IMR-90 (cell line): ENCODE measurements around the gene DYNLRB1. TPM values are rescaled to one million over a fixed set of nuclear protein-coding genes. Genes with fewer than 3 reads are reported as not detected.
A peak's percentile ranks its signal among the peaks of the same experiment; 100 is the strongest.

Source experiments
- ATAC-seq: fragments of 200-7000 bp; cut with Tn5 transposase; 2 replicates; pipeline ENCODE4 v1.9.1; 2020; ENCODE audit warnings: low read depth, mild to moderate bottlenecking, moderate library complexity
- BruUV-seq: library from RNA; stranded (reverse); fragments of 400-500 nt; replicated peaks from 2 replicates; lab custom pipeline; 2021; lab: Mats Ljungman, UMichigan
- CTCF ChIA-PET: fragments of 300-600 bp; formaldehyde crosslinking; extraction: SDS; loops from one replicate; lab custom pipeline; 2021; ENCODE audit warnings: antibody characterized with exemption; lab: Yijun Ruan, JAX
- POLR2A ChIA-PET: fragments of 300-600 bp; sonication (Branson Sonifier 250); formaldehyde crosslinking; loops from one replicate; lab custom pipeline; 2022; ENCODE audit warnings: antibody characterized with exemption; ENCODE audit not compliant: unreplicated experiment; lab: Charles Lee
- DNase-seq: peaks from one replicate; pipeline ENCODE4 v3.0.0; 2013
- H2AFZ ChIP-seq: replicated peaks from 2 replicates; pipeline ENCODE3; 2013; ENCODE audit warnings: low read length, mild to moderate bottlenecking; ENCODE audit not compliant: poor library complexity
- H2AK5ac ChIP-seq: 2 replicates; pipeline ENCODE4 v1.6.1; 2013; ENCODE audit warnings: low read depth, low read length, inconsistent platforms
- H2AK9ac ChIP-seq: replicated peaks from 2 replicates; pipeline ENCODE3; 2013; ENCODE audit warnings: mild to moderate bottlenecking, low read depth, low read length, moderate library complexity; ENCODE audit not compliant: poor library complexity
- H2BK120ac ChIP-seq: 2 replicates; pipeline ENCODE4 v1.6.1; 2013; ENCODE audit warnings: low read depth, low read length, inconsistent platforms
- H2BK15ac ChIP-seq: 3 replicates; pipeline ENCODE4 v1.6.1; 2013; ENCODE audit warnings: low read depth, low read length, inconsistent platforms
- H2BK20ac ChIP-seq: 2 replicates; pipeline ENCODE4 v1.6.1; 2013; ENCODE audit warnings: low read depth, mild to moderate bottlenecking, inconsistent platforms, low read length, moderate library complexity
- H2BK5ac ChIP-seq: 2 replicates; pipeline ENCODE4 v1.6.1; 2013; ENCODE audit warnings: mild to moderate bottlenecking, low read depth, low read length, inconsistent platforms; ENCODE audit not compliant: poor library complexity, severe bottlenecking
- H3K14ac ChIP-seq: replicated peaks from 2 replicates; pipeline ENCODE4 v1.6.1; 2013; ENCODE audit warnings: low read depth, low read length, inconsistent platforms
- H3K18ac ChIP-seq: 2 replicates; pipeline ENCODE4 v1.6.1; 2013; ENCODE audit warnings: low read depth, low read length, control low read depth
- H3K23ac ChIP-seq: 2 replicates; pipeline ENCODE4 v1.6.1; 2013; ENCODE audit warnings: low read depth, low read length, inconsistent platforms
- H3K27ac ChIP-seq: 2 replicates; pipeline ENCODE4 v1.5.1; 2013; ENCODE audit warnings: mild to moderate bottlenecking, control low read depth, low read length; ENCODE audit not compliant: insufficient read depth
- H3K27me3 ChIP-seq: 2 replicates; pipeline ENCODE4 v1.6.1; 2013; ENCODE audit warnings: low read length; ENCODE audit not compliant: control insufficient read depth, insufficient read depth
- H3K36me3 ChIP-seq: 2 replicates; pipeline ENCODE4 v1.6.1; 2013; ENCODE audit warnings: low read length, mixed read lengths; ENCODE audit not compliant: control insufficient read depth, insufficient read depth
- H3K4ac ChIP-seq: 2 replicates; pipeline ENCODE4 v1.6.1; 2013; ENCODE audit warnings: low read depth, low read length, inconsistent platforms
- H3K4me1 ChIP-seq: 2 replicates; pipeline ENCODE4 v1.6.1; 2013; ENCODE audit warnings: low read length, mixed read lengths; ENCODE audit not compliant: control insufficient read depth, insufficient read depth
- H3K4me2 ChIP-seq: 2 replicates; pipeline ENCODE4 v1.6.1; 2013; ENCODE audit warnings: low read depth, mild to moderate bottlenecking, control low read depth, low read length, moderate library complexity
- H3K4me3 ChIP-seq: 2 replicates; pipeline ENCODE4 v1.5.1; 2013; ENCODE audit warnings: low read depth, mild to moderate bottlenecking, control low read depth, low read length, moderate library complexity; ENCODE audit not compliant: insufficient read depth
- H3K56ac ChIP-seq: 2 replicates; pipeline ENCODE4 v1.6.1; 2013; ENCODE audit warnings: low read length, inconsistent platforms; ENCODE audit not compliant: insufficient read depth; ENCODE audit errors: extremely low read depth
- H3K79me1 ChIP-seq, 2 experiments: 2 replicates each; pipeline ENCODE4 v1.6.1; 2013; ENCODE audit warnings: low read length in 2 of 2, inconsistent platforms in 1 of 2, low read depth in 1 of 2
- H3K9ac ChIP-seq: 2 replicates; pipeline ENCODE4 v1.6.1; 2013; ENCODE audit warnings: low read depth, low read length, control low read depth
- H3K9me1 ChIP-seq: 2 replicates; pipeline ENCODE4 v1.6.1; 2013; ENCODE audit warnings: low read length, inconsistent platforms; ENCODE audit not compliant: insufficient read depth
- H3K9me3 ChIP-seq: 2 replicates; pipeline ENCODE4 v1.6.1; 2013; ENCODE audit warnings: low read length; ENCODE audit not compliant: control insufficient read depth, insufficient read depth
- H4K20me1 ChIP-seq: 2 replicates; pipeline ENCODE4 v1.6.1; 2013; ENCODE audit warnings: low read length, inconsistent platforms; ENCODE audit not compliant: insufficient read depth
- H4K5ac ChIP-seq: 2 replicates; pipeline ENCODE4 v1.6.1; 2013; ENCODE audit warnings: mild to moderate bottlenecking, low read depth, low read length, control low read depth
- H4K8ac ChIP-seq, 2 experiments: 2 replicates each; pipeline ENCODE4 v1.6.1; 2013; ENCODE audit warnings: low read depth in 2 of 2, low read length in 2 of 2, control low read depth in 1 of 2, inconsistent platforms in 1 of 2
- H4K91ac ChIP-seq: 2 replicates; pipeline ENCODE4 v1.6.1; 2013; ENCODE audit warnings: low read depth, low read length, inconsistent platforms; ENCODE audit not compliant: insufficient read depth
- BHLHE40 ChIP-seq: fragments of 150-350 bp; IDR thresholded peaks from 2 replicates; pipeline ENCODE4 v1.6.1; 2016; ENCODE audit warnings: mild to moderate bottlenecking, low read depth, low read length
- CEBPB ChIP-seq: IDR thresholded peaks from 2 replicates; pipeline ENCODE4 v1.6.1; 2012; ENCODE audit warnings: low read depth, low read length, improper control_type of control experiment
- CHD1 ChIP-seq: IDR thresholded peaks from 2 replicates; pipeline ENCODE4 v1.6.1; 2012; ENCODE audit warnings: low read depth, low read length, improper control_type of control experiment
- NFE2L2 ChIP-seq: fragments of 150-350 bp; IDR thresholded peaks from 2 replicates; pipeline ENCODE4 v1.6.1; 2016; ENCODE audit warnings: low read depth, mild to moderate bottlenecking, low read length
- RAD21 ChIP-seq: IDR thresholded peaks from 2 replicates; pipeline ENCODE4 v1.6.1; 2012; ENCODE audit warnings: low read length, improper control_type of control experiment
- RFX5 ChIP-seq: IDR thresholded peaks from 2 replicates; pipeline ENCODE4 v1.8.0; 2012; ENCODE audit warnings: low read depth, mild to moderate bottlenecking, low read length, moderate library complexity
- SMC3 ChIP-seq: fragments of 150-350 bp; IDR thresholded peaks from 2 replicates; pipeline ENCODE4 v1.6.1; 2016; ENCODE audit warnings: low read depth, mild to moderate bottlenecking, antibody characterized with exemption, low read length, moderate library complexity
- USF2 ChIP-seq: fragments of 150-350 bp; IDR thresholded peaks from 2 replicates; pipeline ENCODE4 v1.6.1; 2017; ENCODE audit warnings: mild to moderate bottlenecking, antibody characterized with exemption, low read length, low read depth
- WGBS, 2 experiments: methylation state at CpG; one replicate each; pipeline versions ENCODE4 v1.1.5 to v1.1.7; 2013; ENCODE audit warnings: missing lambda C conversion rate in 2 of 2; ENCODE audit not compliant: insufficient read length in 1 of 2; ENCODE audit errors: extremely low coverage in 2 of 2; 5-methylcytosine and 5-hydroxymethylcytosine counted together
- dilution Hi-C: fragments of 300-500 bp; cut with HindIII; formaldehyde crosslinking; loops from one replicate; pipeline ENCODE4 v1.14.3; 2018; ENCODE audit warnings: low sequenced_read_pairs; ENCODE audit not compliant: unreplicated experiment
- in situ Hi-C: fragments of 300-500 bp; cut with MboI; formaldehyde crosslinking; loops from 3 replicates; pipeline ENCODE4 v1.14.3; 2019; ENCODE audit warnings: low sequenced_read_pairs, inconsistent platforms, mixed read lengths
- intact Hi-C: fragments of 100-400 bp; cut with micrococcal nuclease; formaldehyde crosslinking; loops from 2 replicates; pipeline ENCODE4 v1.10.0; 2022
- polyA plus RNA-seq, 3 experiments: library from polyadenylated mRNA; depleted of rRNA; stranded (reverse); fragments of >200 nt; gene quantifications; 2 replicates each; pipeline ENCODE4 v1.2.3, GENCODE V29; 2012; ENCODE audit warnings: low replicate concordance in 1 of 3
- total RNA-seq: library from RNA; depleted of rRNA; stranded (reverse); fragments of >200 nt; gene quantifications from 2 replicates; pipeline ENCODE4 v1.2.3, GENCODE V29; 2012
- TF ChIP-seq, protein P1 (sequence below): conservative IDR thresholded peaks from 2 replicates; pipeline ENCODE4 v1.5.1; 2012; ENCODE audit warnings: mild to moderate bottlenecking, low read depth, low read length, improper control_type of control experiment

The DYNLRB1 gene
- total and polyA plus RNA-seq, 2 of the 4 experiments (the other 2 are of a cell fraction) = 82.4 to 380 TPM

DNA sequence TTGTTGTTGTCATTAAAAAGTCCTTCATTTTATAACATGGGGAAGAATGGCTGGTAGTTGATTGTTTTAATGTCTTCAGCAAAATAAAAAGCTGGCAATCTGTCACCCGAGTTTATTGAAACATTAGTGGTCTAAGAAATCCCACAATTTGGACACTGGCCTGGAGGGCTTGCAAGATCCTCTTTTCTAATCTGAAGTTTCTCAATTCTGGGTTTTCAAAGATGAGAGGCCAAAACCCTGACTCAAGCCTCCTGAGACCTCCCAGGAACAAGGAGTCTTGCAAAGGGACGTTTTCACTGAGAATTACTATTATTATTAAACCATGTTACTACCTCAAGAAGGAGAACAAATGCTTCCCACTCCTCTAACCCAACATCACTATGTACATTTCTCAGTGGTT lies 61.8 kb downstream of the DYNLRB1 start:
- no peaks in the 10 kb centered on the region; a peak in 1 of 4 replicates for H3K79me1 ChIP-seq
- no CpG with 5 or more reads among the region's 2 CpGs for WGBS, 2 experiments
- H2BK5ac ChIP-seq = no peak overlapping the region
- H3K18ac ChIP-seq = no peak overlapping the region
- H2AK5ac ChIP-seq = no peak overlapping the region
- H4K20me1 ChIP-seq = no peaks in the 10 kb centered on the region
- H3K36me3 ChIP-seq = 0 out of 2 replicates have a peak, but pooled peaks cover 1% of the 10 kb centered on the region
- peak; percentile 39 for DNase-seq
- H3K4me3 ChIP-seq = no peak overlapping the region
- no peak for ATAC-seq
- H3K9me1 ChIP-seq = peaks cover 18% of the 10 kb centered on the region
- intact Hi-C loops = loop anchor here (10.0 kb wide), 1 partner anchor 387 kb away; no protein-coding TSS in a partner anchor
- no peak overlapping the region for H3K56ac ChIP-seq
- no peak for TF ChIP-seq RFX5
- TF ChIP-seq RAD21 = no peak
- no peak for TF ChIP-seq SMC3
- TF ChIP-seq USF2 = no peak
- TF ChIP-seq NFE2L2 = no peak
- TF ChIP-seq CEBPB = no peak
- TF ChIP-seq, protein P1, sequence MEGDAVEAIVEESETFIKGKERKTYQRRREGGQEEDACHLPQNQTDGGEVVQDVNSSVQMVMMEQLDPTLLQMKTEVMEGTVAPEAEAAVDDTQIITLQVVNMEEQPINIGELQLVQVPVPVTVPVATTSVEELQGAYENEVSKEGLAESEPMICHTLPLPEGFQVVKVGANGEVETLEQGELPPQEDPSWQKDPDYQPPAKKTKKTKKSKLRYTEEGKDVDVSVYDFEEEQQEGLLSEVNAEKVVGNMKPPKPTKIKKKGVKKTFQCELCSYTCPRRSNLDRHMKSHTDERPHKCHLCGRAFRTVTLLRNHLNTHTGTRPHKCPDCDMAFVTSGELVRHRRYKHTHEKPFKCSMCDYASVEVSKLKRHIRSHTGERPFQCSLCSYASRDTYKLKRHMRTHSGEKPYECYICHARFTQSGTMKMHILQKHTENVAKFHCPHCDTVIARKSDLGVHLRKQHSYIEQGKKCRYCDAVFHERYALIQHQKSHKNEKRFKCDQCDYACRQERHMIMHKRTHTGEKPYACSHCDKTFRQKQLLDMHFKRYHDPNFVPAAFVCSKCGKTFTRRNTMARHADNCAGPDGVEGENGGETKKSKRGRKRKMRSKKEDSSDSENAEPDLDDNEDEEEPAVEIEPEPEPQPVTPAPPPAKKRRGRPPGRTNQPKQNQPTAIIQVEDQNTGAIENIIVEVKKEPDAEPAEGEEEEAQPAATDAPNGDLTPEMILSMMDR = no peak
- no peak for TF ChIP-seq BHLHE40
- TF ChIP-seq CHD1 = no peak
- H3K9me3 ChIP-seq = no peaks in the 10 kb centered on the region
- H3K4ac ChIP-seq = no peak overlapping the region
- in situ Hi-C loops = no loop called here
- H4K5ac ChIP-seq = no peak overlapping the region
- H3K4me1 ChIP-seq = peaks cover 16% of the 10 kb centered on the region
- H4K8ac ChIP-seq = no peak overlapping the region
- no peak overlapping the region for H2BK20ac ChIP-seq
- BruUV-seq = no TSS peak
- H3K9ac ChIP-seq = no peak overlapping the region
- no peak overlapping the region for H3K4me2 ChIP-seq
- H3K23ac ChIP-seq = no peak overlapping the region
- H2AFZ ChIP-seq = no peak overlapping the region
- H2AK9ac ChIP-seq = no peak overlapping the region
- H2BK120ac ChIP-seq = no peak overlapping the region
- no peak overlapping the region for H3K27ac ChIP-seq
- ChIA-PET POLR2A (no interaction called here), CTCF (interaction anchor here (0.6 to 2.8 kb wide), 3 partner anchors 130 to 408 kb away, joined by 3 to 12 read pairs (median 4); no protein-coding TSS in a partner anchor)
- H2BK15ac ChIP-seq = no peak overlapping the region
- no peak overlapping the region for H3K14ac ChIP-seq
- dilution Hi-C loops = no loop called here
- no peak overlapping the region for H4K91ac ChIP-seq
- no peaks in the 10 kb centered on the region for H3K27me3 ChIP-seq
